HG02938 (cell line): ENCODE measurements around the gene KCNT1.

ENCODE experiments used
- ATAC-seq: cut with Tn5 transposase; IDR thresholded peaks from one replicate; pipeline ENCODE4 v1.9.1; 2021; ENCODE audit warnings: mild to moderate bottlenecking, moderate library complexity; ENCODE audit not compliant: unreplicated experiment

The KCNT1 gene

GRCh38 chr9:135794057-135794335 is 92.0 kb downstream of the KCNT1 start:
- no peak for ATAC-seq

GRCh38 chr9:135794361-135794885 is 92.4 kb downstream of the KCNT1 start:
- no peak for ATAC-seq

GRCh38 chr9:135795391-135795790 is 93.4 kb downstream of the KCNT1 start:
- ATAC-seq = no peak

GRCh38 chr9:135796784-135797485 is 95.0 kb downstream of the KCNT1 start:
- no peak for ATAC-seq

- ATAC-seq = no peak
Observed at GRCh38 chr9:135797507-135798262, 95.7 kb downstream of the KCNT1 start.

GRCh38 chr9:135798263-135798585 is 96.2 kb downstream of the KCNT1 start:
- no peak for ATAC-seq

GRCh38 chr9:135799261-135799660 is 97.3 kb downstream of the KCNT1 start:
- ATAC-seq = no peak

DNA sequence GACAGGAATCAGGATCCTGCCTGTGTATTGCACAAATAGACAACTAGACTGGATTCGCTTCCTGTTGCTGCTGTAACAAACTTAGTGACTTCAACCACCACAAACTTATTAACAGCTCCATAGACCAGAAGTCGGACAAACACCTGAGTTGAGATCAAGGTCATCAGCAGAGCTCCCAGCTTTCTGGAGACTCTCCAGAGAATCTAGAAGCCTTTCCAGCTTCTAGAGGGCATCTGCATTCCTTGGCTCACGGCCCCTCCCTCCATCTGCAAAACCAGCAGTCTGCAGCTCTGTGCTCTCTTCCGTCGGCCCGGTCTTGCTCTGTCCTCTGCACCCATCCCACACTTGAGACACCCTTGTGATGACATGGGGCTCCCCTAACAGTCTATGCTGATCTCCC is 99.1 kb downstream of the KCNT1 start:
- ATAC-seq = no peak

GRCh38 chr9:135802876-135803419 is 101.0 kb downstream of the KCNT1 start:
- no peak for ATAC-seq

- ATAC-seq = no peak
Observed at GRCh38 chr9:135803441-135803840, 101.5 kb downstream of the KCNT1 start.

DNA sequence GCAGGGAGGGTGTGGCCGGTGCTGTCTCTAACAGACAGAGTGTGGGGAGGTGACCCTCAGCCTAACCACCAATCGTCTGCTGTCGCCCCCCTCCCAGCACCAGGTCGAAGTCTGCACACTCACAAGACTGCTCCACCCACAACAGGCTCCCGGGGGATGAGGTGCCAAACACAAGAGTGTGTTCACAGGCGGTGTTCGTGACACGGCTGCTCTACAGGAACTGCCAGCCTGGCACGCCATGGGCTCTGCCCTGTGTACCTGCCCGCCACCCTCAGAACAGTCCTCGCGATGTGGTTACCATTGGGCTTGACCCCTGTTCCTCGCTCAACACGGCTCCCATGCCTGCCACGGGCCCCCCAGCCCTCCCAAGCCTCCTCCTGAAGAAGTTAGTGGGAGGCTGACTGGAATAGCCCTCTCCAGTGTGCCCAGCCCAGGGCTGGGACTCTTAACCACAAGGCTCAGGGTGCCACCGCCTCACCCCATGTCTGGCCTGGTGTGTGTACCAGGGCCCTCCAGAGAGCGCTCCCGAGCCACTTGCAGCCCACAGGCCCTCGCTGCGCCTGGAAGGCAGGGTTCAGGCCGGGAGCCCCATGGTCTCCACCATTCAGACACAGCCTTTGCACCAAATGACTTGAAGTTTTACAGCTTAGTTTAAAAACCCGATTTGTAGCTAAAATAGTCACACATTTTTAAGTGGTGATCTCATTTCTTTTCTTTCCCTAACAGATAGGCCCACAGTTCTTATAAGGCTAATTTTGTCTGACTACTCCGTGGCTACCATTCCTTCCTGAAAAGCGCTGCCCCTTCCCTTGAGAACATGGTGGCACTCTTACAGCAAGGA is 102.8 kb downstream of the KCNT1 start:
- ATAC-seq = no peak

DNA sequence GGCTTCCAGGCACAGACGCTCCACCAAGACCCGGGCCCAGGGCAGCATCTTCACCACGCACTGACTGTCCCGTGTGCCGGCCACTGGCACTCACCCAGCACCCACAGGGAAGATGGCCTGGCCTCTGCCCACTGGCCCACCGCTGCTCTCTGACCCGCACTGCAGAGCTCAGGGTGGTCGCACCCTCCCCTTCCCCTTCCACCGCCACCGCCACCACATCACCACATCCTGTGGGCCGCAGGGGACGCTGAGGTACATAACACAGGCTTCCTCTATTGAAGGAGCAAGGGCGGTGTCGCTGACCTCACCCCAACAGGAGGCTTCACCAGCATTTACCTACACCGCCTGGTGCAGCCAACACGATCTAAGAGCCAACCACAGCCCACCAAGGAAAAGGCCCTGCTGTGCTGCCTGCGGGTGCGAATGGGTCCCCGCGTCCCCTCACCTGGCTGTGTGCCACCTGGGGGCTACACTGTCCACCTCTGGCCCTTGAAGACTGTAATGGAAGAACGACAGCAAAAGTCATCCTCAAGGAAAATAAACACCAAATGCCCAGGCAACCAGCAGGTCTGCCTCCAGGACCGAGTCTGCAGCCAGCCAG is 103.5 kb downstream of the KCNT1 start:
- ATAC-seq = no peak

DNA sequence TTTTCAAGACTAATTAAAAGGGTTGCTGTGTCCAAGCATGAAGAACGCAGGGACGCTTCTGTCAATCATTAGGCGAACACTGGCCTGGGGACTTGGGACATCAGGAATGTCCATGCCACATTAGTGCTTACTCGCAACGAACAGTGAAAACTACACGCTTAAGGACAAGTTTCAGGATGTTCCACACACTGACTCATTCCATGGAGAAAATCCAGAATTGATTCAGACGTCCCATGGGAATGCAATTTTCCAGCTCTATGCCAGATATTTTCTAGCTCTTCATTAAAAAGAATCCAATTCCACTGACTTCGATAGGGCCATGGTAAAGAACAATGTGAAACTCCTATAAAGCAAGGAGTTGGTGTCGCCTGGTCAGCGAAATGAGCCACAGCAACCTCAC is 107.2 kb downstream of the KCNT1 start:
- ATAC-seq = no peak

- ATAC-seq = no peak
Observed at GRCh38 chr9:135810806-135811575, 109.0 kb downstream of the KCNT1 start.

DNA sequence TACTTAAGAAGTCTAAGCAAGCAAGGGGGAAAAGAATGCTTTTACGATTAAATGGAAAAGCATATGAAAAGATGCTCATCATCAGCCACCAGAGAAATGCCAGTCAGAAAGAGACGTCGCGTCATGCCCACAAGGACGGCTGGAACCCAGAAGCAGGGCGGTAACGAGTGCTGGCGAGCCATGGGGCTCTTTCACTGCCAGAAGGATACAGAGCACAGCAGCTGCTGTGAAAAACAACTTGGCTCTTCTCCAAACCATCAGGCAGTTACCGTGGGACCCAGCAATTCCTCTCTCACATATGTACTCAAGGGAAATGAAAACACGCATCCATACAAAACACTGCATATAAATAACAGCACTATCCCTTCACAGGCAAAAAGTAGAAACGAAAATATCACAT is 109.8 kb downstream of the KCNT1 start:
- no peak for ATAC-seq

DNA sequence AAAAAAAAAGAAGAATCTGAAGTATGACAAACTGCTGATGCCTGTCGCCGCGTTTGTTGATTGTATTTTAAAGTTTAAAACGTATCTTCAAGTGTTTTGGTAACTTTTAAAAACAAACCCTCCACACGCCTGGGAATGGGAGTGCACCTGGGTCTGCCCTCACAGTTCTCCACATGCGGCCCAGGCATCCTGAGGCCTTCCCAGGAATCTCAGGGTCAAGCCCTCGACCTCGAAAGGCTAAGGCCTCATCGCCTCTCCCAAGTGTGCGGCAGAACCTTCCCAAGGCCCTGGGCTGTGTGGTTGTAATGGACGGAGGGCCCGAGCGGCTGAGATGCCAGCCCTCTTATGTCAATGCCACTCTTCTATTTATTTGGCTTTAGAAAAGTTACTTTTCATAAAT is 111.0 kb downstream of the KCNT1 start:
- ATAC-seq = no peak

DNA sequence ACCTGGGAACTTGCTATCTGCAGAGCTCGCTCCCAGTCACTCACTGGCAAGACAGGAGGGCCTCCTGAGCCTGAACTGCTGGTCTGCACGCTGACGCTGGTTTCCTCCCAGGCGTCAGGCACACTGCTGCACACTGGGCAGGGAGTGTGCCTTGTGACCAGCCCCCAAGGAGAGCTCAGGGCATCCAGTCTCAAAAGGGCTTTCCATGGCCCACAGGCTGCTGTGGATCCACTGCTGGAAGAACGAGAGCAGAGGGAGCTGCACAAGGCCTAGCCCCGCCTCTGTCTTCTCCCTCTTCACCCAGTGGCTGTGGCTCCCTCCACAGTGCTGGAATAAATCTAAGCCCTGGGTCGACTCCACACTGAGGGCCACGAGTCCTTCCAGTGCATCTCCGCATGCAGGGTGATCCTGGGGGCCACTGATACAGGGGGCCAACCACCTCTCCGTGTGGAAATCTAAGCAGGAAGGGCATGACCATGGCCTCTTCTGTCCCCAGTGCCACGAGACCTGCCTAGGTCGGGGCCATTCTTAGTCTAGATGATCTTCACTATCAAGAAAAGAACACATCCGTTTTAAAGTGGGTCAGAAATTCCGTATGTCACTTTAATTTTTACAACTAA is 111.8 kb downstream of the KCNT1 start:
- ATAC-seq = no peak

DNA sequence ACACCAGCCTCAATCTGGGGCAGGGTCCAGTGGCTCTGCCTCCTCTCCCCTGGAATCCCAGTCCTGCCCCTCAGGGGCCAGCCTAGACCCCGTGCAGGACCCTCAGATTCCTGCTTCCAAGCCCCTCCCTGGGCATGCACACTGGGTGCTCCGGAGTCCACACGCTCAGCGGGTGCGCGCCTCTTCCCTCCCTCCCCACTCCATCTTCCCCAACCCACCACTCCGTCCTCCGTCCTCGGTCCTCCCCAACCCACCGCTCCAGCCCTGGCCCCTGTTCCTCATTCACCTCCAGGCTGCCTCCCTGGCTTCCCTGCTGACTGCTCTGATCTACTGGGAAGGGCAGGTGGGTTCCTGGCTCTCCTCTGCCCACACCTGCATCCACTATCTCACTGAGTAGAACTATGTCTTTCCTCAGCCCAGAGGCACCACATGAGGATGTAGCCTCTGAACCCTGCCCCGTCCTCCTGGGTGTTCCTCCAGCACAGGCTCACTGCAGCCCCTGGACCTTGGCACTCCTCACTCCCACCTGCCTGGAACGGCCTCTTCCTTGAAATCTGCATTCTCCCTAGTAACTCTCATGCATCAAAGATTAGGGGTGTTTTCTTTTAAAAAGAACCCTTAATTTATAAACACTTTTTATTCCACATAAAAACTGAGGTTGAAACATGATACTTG is 112.6 kb downstream of the KCNT1 start:
- no peak for ATAC-seq

GRCh38 chr9:135815413-135815812 is 113.4 kb downstream of the KCNT1 start:
- ATAC-seq = no peak
